ENCODE results near the gene GCK.
"Not testable (repeated sequence)": the region's sequence is repeated elsewhere in the genome, so short reads cannot be mapped to it uniquely, and the experiment has no call there.

The GCK gene

GRCh38 chr7:44176486-44176885 lies 12.8 kb downstream of the GCK start:
- H3K4me3 ChIP-seq (ENCODE audit: low read depth, low read length) = no peak overlapping the region
- DNase-seq (ENCODE audit: low read depth) = no peak
- TF ChIP-seq CTCF (IDR thresholded peaks at IDR 0.05; ENCODE audit: low read depth, low read length, missing control alignments) = no peak
- in situ Hi-C loops (cut with HindIII; ENCODE audit: low sequenced_read_pairs) = no loop called here

- H3K4me3 ChIP-seq (ENCODE audit: low read depth, low read length) = no peak overlapping the region
- in situ Hi-C loops (cut with HindIII; ENCODE audit: low sequenced_read_pairs) = no loop called here
- DNase-seq (ENCODE audit: low read depth) = no peak
- no peak for TF ChIP-seq CTCF (IDR thresholded peaks at IDR 0.05; ENCODE audit: low read depth, low read length, missing control alignments)
Observed at GRCh38 chr7:44175730-44176129, 13.5 kb downstream of the GCK start.

DNA sequence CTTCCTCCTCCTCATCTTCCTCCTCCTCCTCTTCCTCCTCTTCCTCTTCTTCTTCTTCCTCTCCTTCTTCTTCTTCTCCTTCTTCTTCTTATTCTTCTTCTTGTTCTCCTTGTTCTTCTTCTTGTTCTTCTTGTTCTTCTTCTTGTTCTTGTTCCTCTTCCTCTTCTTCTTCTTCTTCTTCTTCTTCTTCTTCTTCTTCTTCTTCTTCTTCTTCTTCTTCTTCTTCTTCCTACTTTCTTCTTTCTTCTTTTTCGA lies 14.6 kb downstream of the GCK start:
- H3K4me3 ChIP-seq (ENCODE audit: low read depth, low read length); DNase-seq (ENCODE audit: low read depth); in situ Hi-C loops (cut with HindIII; ENCODE audit: low sequenced_read_pairs): not testable (repeated sequence)

DNA sequence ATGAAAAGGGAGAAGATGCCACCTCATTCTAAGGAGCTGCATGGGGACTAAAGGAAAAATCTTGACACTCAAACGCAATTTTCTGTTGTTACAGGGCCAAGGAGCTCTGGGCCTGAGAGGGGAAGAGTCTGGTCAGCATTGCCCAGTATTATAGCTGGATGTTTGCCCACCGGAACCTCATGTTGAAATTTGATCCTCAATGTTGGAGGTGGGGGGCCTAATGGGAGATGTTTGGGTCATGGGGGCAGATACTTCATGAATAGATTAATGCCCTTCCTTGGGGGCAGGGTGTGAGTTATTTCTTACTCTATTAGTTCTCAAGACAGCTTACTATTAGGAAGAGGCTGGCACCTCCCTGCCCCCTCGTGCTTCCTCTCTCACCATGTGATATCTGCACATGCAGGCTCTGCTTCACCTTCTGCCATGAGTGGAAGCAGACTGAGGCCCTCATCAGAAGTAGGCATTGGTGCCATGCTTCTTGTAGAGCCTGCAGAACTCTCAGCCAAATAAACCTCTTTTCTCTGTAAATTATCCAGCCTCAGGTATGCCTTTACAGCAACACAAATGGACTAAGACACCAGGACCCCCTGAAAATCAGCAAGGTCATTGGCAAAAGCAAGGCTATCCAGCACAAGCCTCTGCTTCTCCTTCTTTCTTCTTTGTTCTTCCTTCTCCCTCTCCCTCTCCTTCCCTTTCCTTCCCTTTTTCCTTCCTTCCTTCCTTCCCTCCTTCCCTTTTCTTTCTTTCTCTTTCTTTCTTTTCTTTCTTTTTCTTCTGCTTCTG lies 15.1 kb downstream of the GCK start:
- no peak for TF ChIP-seq CTCF (IDR thresholded peaks at IDR 0.05; ENCODE audit: low read depth, low read length, missing control alignments)
- no peak for DNase-seq (ENCODE audit: low read depth)
- no peak overlapping the region for H3K4me3 ChIP-seq (ENCODE audit: low read depth, low read length)
- in situ Hi-C loops (cut with HindIII; ENCODE audit: low sequenced_read_pairs) = no loop called here

- H3K4me3 ChIP-seq (ENCODE audit: low read depth, low read length) = no peak overlapping the region
- DNase-seq (ENCODE audit: low read depth) = no peak
- TF ChIP-seq CTCF (IDR thresholded peaks at IDR 0.05; ENCODE audit: low read depth, low read length, missing control alignments) = no peak
- in situ Hi-C loops (cut with HindIII; ENCODE audit: low sequenced_read_pairs) = no loop called here
Observed at GRCh38 chr7:44172803-44173424, 16.3 kb downstream of the GCK start.

DNA sequence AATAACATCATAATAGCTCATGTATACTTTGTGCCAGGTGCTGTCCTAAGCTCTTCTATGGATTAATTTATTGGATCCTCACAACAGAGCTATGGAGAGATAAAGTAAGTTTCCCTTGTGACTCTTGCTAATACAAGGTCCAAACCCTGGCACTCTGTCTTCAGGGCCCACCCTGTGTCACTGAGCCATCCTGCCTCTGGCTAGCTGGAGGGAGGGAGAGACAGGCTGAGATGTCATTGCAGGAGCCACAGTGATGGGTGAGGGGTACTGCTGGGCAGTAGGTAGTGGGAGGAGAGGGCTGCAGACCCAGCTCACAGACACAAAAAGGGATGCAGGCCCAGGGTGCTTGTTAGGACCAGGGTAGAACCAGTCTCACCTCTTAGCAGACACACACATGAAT lies 16.9 kb downstream of the GCK start:
- DNase-seq (ENCODE audit: low read depth) = no peak
- in situ Hi-C loops (cut with HindIII; ENCODE audit: low sequenced_read_pairs) = no loop called here
- TF ChIP-seq CTCF (IDR thresholded peaks at IDR 0.05; ENCODE audit: low read depth, low read length, missing control alignments) = no peak
- H3K4me3 ChIP-seq (ENCODE audit: low read depth, low read length) = no peak overlapping the region

- DNase-seq (ENCODE audit: low read depth); in situ Hi-C loops (cut with HindIII; ENCODE audit: low sequenced_read_pairs); H3K4me3 ChIP-seq (ENCODE audit: low read depth, low read length): not testable (repeated sequence)
Observed at GRCh38 chr7:44171901-44172300, 17.3 kb downstream of the GCK start.

All from astrocyte of the cerebellum (primary cell).